ENCODE measurements around the gene PDE4D.

The PDE4D gene

DNA sequence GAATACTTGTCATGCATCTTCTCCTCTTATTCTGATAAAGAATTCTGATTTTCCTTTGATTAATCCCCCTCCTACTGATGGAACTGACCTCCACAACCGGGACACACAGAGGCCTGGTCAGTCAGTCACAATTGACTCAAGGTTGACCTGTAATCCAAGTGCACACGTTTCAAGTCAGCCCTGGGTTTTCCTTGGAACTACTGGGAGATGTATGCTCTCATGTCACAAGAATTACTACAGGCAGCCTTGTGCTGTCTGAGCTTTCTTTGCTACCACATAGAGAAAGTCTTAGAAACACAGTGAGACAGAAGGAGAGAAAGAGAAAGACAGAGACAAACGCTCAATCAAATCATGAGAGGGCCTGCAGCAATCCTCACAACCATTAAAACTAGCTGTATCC is 345.8 kb downstream of the PDE4D start:
- no peak for DNase-seq (ENCODE audit: low spot score)

DNA sequence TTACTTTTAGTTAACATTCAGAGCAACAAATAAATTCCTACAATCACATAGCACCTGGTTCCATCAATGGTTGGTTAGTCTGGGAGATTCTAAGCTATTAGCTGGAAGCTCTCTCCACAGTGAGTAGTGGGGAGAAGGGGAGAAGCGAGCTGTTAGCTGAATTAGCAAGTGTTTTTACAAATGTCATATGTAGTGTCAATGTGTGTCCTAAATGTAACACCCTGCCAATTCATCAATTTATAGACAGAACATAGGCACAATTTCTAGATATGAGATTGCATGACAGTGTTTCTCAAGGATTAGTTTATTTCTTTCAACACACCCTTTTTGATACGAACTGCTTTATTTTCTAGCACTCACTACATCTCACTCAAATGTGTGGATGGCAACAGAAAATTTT is 349.0 kb downstream of the PDE4D start:
- no peak for DNase-seq (ENCODE audit: low spot score)

DNA sequence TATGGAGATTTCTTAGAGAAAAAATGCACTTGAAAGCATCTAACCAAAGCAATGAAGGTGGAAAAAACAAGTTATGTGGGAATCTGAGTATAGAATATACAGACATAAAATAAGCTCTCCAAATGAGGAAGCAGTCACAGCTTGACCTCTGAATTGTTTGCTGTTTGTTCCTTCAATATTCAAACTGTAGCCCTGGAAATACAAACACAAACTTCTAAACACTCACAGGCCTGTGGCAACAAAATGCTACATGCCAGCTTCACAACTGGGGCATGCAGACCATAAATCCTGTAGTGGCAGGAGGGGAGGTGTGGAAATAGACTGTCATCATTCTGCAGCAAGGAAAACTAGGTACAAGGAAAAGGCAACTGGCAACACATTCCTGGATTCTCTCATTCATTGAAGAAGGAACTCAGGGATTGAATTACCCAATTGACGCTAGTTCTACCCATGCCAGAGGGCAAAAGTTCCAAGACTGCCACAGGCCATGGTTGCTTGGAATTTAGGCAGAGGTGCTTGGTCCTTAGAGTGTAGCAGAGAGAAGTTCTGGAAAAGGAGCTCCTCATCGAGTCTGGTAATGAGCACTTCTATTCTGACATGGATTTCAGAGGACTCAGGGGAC is 349.6 kb downstream of the PDE4D start:
- no peak for DNase-seq (ENCODE audit: low spot score)

DNA sequence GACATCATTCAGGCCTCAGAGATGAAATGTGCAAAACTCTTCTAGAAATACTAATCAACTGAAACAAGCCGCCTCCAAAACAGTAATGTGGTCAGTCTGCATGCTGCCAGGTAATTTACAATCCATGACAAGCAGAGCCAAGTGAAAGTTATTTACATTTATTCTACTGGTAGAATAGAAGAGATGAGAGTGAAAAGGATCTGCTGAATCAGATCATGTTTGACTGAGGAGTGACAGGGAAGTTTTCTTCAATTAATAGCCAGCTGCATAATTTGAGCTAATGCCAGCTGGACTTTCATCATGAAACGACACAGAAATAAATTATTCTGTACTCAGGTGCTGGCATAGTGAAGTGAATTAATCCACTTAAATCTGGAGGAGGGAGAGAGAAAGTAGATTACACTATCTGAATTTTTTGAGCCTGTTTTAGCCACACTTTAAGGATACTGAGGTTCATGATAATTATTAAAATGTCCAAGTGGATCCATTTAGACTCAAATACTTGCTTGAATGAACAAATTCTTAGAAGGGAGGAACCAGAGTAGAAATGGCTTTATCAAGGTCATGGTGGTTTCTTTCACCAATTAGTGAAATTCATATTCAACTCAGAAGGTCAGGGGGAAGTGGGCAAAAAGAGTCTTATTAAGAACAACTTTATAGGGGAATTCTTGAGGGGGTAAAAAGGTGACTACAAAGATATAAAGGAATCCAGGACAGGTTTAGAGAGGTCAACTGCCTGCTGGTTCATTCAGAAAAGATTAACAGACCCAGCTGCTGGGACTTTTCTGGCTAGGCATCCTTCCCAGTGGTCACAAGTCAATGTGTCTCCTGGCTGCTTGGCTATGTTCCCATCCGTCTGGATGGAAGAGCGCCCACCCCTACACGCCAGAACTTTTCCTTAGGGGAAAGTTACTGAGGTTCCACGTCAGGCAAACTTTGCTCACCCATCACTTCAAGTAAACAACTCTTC is 350.4 kb downstream of the PDE4D start:
- DNase-seq (ENCODE audit: low spot score): no peak

DNA sequence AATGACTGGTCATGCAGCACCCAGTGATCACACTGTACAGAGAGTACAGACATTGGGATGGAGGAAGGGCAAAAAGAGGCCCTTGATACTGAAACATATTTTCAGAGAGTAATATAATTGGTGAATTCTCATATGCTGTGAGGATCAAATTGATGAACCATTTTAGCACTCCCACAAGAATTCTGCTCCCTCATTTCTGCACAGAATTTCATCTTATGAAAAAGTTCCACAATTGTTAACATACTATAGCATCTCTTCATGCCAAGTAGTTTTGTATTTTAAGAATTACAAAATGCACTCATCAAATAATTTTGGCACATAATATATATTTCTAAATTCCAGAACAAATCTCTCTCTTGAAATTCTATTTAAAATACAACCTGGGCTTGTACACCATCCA is 351.2 kb downstream of the PDE4D start:
- no peak for DNase-seq (ENCODE audit: low spot score)

DNA sequence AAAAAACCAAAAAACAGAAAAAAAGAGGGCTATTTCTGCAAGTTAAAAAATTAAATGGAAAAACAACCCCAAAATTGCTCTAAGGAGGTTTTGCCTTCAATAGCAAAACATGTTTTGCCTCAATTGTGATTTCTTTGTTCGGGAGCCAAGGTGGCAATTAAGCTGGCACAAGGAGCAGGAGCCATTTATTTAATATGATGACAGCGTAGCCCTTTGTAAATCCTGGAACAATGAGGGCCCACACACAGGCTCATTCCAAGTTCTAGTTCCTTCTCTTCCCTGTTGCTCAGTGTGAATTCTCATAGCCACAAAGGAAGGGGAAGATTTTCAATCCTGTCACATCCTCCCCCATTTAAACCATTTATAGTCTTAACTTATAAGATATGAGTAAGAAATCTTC is 353.2 kb downstream of the PDE4D start:
- no peak for DNase-seq (ENCODE audit: low spot score)

DNA sequence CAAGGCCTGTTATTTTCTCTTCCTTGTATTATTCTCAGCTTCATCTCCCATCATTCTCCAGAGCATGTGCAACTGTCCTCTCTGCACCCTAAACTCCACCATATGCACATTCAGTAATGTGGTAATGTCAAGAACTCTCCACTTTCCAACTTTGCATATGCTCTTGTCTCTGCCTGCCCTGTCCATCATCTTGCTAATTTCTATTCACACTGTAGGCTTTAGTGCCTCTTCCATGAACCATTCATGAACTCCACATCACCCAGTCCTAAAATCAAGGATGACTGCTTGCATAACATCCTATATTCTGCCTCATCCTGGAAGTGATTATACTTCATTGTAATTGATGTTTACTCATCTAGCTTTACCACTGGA is 354.8 kb downstream of the PDE4D start:
- DNase-seq (ENCODE audit: low spot score): no peak

DNA sequence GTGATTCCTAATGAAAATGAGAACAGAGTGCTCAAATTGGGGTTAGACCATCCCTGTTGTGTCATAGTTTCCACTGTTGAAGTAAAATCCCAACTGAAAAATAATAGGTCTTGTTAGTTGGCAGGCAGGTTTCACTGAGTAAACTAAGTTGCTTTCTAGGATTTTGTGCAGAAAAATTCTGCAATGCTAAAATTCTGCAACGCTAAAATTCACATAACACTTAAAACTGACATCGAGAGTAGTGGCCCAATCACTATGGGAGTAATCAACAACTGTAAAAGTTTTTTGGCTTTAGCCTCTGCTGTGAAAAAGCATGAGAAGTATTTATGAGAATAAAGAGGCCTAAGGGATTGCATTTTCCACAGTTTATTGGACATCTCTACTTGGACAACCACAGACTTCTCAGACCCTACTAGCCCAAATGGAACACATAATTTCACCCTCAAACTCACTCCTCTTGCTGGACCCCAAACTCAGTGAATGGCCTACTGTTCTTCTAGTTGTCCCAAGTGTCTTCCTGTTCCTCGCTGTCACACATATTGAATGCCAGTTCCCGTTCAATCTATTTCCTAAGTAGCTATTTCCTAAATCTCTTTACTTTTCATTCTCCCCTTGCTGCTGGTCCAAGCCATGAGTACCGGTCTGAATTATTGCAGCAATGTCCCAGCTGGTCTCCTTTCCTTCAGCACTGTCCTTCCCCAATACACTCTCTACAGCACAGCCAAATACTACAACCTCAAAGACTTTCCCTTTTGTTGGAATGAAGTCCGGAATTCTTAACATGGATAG is 355.4 kb downstream of the PDE4D start:
- DNase-seq (ENCODE audit: low spot score): no peak

DNA sequence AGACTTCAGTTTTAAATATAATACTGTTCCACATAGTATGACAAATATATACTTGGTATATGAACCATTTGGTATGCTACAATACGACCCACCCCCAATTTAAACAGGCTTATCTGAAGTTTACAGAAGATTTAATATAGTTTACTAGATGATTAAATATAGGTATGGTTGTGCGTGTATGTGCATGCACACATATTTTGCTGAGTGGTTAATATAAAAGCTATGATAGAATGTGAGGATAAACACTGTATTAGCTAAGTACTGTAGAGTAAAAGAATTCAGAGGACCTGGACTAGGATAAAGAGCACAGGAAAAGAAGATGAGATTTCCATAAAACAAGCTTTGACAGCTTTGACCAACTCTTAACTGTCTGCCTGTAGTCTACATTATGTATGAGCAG is 356.7 kb downstream of the PDE4D start:
- no peak for DNase-seq (ENCODE audit: low spot score)

DNA sequence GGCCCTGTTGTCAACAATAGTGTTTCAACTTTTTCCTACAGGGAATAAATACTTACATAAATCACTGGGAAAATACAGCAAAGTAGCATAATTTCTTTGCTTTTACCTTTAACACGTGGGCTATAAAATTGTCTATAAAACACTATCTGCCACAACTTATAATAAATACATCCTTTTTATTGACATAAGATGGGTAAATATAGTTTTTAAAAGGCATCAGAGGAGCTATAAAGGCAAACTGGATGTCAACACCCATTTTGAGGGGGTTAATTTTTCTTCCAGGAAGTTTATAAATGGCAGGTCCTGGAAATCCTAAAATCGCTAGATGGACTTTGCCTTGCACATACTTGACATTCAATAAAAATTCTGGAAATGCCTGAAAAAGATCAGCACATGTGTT is 358.0 kb downstream of the PDE4D start:
- DNase-seq (ENCODE audit: low spot score): no peak

DNA sequence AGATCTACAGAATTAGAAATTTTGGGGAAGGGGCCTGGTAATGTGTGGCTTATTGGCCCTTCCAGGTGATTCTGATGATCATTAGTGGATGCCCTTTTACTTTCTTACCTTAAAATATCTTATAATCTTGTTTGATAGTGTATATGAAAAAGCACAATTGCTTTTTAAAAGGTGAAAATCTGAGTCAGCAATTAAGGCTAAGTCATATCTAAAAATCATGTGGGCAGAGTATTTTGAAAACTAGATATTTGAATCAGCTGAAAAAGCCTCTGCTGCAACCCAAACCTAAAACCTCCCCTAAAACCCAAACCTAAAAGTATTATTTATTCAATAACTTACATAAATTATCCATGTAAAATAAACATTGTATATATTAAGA is 359.8 kb downstream of the PDE4D start:
- DNase-seq (ENCODE audit: low spot score): no peak

DNA sequence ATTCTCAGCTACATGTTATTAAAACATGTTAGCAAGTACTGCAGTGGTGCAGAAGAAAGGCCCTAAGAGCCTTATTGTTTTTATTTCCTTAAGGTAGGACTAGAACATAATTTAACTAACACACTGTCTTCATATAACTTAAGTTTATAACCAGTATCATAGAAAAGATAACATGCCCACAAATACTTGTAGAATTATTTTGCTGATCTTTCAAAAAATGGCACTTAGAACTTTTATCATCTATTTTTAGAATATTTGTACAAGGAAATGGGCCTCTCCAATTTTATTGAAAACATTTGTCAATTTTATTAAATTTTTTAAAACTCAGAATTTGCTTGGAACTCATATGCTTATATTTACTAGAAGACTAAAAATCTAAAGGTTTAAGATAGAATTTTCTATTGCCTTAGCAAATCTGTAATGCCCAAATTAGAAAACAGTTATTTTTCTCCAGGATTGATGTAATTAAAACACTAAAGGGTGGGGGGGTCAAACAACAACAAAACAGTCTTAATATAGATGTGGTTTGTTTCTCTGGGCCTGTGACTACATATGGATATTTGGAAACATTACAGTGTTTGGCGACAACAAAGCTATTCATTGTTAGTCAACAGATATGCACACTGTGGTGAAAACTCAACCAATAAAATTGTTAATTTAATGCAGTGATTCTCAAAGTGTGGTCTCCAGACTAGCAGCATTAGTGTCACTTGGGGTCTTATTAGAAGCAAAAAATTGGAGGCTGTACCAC is 360.4 kb downstream of the PDE4D start:
- DNase-seq (ENCODE audit: low spot score): no peak

DNA sequence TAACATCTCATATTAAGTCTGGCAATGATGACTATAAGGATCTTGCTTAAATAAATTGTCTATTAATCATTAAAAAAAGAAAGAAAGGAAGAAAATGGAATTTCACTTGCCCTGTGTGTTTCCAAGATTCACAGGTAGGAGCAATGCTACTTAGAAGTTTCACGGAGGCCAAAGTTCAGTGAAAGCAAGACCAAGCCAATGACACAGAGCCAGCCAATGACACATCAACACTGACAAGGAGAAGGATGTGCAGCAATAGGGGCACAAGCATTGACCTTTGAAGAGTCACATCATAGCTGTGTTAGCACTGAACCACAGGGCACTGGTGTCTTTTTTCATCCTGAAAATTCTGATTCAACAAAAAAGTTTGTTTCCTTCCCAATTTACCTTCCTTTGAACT is 364.3 kb downstream of the PDE4D start:
- DNase-seq (ENCODE audit: low spot score): no peak

DNA sequence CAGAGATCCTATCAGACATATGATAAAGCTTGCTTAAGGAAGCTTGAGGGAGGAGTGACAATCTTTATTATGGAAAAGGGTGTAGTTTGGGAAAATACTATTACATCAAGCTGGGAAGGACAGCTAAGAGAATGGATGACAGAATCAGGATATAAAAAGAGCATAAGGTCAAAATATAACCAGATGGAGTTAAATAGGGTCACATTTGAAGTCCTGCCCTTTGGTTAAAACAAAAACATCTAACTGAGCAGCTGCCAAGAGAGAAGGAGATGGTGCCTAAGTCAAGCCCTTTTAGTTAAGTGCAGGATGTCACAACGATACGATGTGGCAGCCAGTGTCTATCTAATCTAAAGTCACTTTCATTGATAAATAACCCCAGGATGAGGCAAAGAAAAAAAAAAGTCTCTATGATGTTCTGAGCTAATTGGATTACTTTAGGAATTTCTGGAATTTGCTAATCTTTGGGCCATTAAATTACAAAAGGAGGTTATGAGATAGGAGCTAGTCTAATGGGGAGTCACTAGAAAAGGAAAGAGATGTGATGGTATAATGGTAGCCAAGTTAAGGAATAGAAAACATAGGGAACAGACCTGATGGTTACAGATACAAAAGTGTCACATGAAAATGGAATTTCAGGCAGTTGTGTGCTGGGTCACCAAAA is 365.2 kb downstream of the PDE4D start:
- DNase-seq (ENCODE audit: low spot score): no peak

DNA sequence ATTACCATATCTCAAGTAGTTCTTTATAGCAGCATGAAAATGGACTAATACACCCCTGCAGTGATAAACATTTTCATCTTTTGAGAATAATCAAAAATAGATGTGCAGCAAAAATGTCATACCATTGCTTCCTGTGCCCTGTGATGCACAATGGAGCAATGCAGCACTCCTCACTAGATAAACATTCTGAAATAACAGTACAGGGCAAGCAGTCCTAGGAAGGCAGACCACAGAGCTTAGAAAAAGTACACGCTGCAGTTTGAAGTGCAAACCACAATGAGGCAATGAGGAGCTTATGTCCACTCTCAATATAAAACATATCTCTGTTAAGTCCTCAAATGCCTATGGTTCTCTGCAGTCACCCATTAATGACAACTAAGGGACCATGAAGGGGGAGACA is 367.6 kb downstream of the PDE4D start:
- DNase-seq (ENCODE audit: low spot score): no peak

DNA sequence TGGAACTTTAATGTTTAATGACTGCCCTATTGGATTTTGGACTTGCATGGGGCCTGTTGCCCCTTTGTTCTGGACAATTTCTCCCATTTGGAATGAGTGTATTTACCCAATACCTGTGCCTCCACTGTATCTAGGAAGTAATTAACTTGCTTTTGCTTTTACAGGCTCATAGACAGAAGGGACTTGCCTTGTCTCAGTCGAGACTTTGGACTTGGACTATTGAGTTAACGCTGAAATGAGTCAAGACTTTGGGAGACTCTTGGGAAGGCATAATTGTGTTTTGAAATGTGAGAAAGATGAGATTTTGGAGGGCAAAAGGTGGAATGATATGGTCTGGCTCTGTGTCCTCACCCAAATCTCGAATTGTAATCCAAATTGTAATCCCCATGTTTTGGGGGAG is 368.2 kb downstream of the PDE4D start:
- no peak for DNase-seq (ENCODE audit: low spot score)

DNA sequence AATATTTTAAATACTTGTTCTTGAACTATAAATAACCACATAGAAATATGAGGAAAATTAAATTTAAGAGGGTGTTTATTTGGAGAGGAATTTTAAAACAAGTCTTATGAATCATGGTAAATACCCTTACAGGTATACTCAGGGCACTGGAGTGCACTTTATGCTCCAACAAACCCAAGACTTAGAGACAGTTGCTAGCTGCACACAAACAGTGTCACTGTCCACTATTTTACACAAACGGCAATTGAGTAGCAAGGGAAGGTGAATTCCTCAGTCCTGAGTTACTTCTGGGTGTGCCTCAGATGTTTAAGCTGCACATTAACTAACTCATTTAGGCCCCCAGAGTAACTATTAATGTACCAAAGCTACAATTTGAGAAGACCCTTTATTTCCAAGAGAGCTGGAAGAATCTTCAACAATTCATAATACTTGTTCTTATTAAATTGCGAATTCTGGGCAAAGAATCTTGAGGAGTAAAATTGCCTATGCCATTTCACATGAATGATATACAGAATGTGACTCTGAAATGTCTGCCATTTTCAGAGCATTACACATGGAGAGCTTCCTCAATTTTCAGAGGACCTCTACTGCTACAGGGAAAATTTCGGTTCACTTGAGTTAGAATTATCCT is 371.2 kb downstream of the PDE4D start:
- no peak for DNase-seq (ENCODE audit: low spot score)

DNA sequence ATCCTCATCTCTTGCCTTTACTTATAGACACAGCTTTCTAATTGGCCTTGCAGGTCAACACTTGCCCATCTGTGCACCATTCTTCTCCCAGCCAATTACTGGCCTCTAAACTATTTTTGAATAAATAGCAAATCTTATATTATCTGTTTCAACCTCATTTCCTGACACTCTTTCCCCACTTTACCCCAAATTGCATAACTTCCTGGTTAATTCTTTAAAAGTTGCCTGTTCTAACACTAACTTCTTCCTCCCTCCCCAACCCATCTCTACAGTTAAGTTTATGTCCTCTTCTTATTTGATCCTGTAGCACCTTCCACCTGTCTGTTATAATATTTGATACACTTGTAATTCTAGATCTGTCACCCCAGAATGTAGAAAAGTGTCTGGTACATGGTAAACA is 372.1 kb downstream of the PDE4D start:
- DNase-seq (ENCODE audit: low spot score): no peak

DNA sequence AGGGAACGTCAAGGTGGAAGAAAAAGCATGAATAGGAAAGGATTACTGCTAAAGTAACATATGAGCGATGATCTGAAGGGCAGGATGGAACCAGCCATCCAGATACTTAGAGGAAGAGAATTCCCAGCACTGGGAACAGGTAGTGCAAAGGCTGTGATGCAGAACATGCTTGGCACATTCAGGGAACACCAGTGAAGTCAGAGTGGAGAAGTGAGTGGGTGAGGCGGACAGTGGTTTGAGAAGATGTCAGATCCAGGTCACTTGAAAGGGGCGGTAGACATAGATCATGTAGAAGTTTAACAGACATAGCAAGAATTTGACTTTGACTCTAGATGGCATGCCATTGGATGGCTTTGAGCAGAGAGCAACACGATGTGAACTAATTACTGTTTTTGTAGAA is 374.2 kb downstream of the PDE4D start:
- DNase-seq (ENCODE audit: low spot score): no peak

DNA sequence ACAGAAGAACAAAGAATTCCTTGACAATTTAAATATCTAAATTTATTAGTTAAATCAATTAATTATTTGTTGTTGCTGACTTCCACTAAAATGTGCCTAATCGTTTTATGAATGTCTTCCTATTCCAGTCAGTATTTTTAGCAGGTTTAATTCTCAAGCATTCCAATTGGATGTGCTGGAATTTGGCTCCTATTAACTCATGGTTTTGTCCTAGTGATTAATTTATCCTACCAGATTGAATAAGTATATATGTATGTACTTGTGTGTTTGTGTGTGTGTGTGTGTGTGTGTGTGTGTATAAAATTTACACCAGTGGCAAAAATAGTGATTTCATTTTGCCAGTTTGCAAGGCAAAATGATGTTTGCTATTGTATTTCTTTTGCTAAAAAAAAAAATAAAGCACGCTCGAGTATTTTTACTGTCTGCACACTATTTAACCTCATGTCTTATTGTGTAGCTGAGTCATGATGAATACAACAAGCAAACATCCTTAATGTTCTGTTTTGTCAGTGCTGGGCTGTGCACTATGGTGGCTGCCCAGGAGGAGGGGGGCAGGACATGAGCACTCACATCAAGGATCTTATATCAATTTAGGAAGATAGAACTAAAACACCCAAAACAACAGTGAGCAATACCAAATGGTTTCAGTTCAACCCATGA is 375.5 kb downstream of the PDE4D start:
- DNase-seq (ENCODE audit: low spot score): no peak

DNA sequence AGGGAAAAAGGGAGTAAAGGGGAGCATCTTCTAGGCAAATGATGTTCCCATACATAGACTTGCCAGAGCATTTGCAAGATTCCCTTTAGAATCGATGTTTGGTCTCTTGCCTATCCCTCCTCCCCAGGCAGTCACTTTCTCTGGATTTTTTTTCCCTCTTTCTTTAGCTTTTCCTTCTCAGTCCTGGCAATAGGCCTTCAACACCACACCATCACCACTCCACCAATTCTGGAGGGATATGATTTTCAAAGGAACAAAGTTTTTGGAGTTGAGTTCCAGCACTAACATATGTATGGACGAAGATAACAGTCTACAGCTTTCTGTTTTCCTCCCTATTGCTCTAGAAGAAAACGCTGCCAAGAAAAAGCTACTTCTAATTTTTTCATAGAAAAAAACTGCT is 377.4 kb downstream of the PDE4D start:
- no peak for DNase-seq (ENCODE audit: low spot score)

Data from CD4-positive, alpha-beta T cell treated with Interleukin-2 at 100 ng/mL for 4 hours (primary cell).